A549 (cell line): Measurements from ENCODE around the gene TCF12. TPM values are rescaled to one million over a fixed set of nuclear protein-coding genes. Genes with fewer than 3 reads are reported as not detected.
"Not testable (repeated sequence)": the region's sequence is repeated elsewhere in the genome, so short reads cannot be mapped to it uniquely, and the experiment has no call there.

Experiments
- ATAC-seq, 2 experiments: fragments of 200-7000 bp in 1 of 2; fragments of >200 bp in 1 of 2; cut with Nextera tagmentation in 1 of 2; cut with Tn5 transposase in 1 of 2; 3 replicates each; pipeline versions ENCODE4 v1.8.0 to v1.9.1; 2018 to 2020; ENCODE audit warnings: mild to moderate bottlenecking in 1 of 2, moderate library complexity in 1 of 2
- CTCF ChIA-PET: fragments of 300-600 bp; sonication (Branson Sonifier 250); formaldehyde crosslinking; extraction: SDS; loops from one replicate; lab custom pipeline; 2021; ENCODE audit warnings: antibody characterized with exemption, inconsistent platforms; lab: Yijun Ruan, JAX
- POLR2A ChIA-PET: fragments of 350-600 bp; formaldehyde crosslinking; extraction: SDS; loops from one replicate; lab custom pipeline; 2021; ENCODE audit warnings: antibody characterized with exemption, inconsistent platforms; lab: Yijun Ruan, JAX
- DNase-seq, 2 experiments: peaks; one replicate each; pipeline versions ENCODE4 v3.0.0 to v3.0.0-alpha.2; 2011 to 2016; ENCODE audit warnings: low read depth in 1 of 2, low spot score in 1 of 2
- FAIRE-seq: peaks from 2 replicates; lab custom pipeline; 2011; peaks lifted over from hg19 to GRCh38; lab: Jason Lieb, UNC
- H3K27ac ChIP-seq, 2 experiments: fragments of >200 bp; sonication (Bioruptor Twin); formaldehyde crosslinking; 3 replicates each; pipeline ENCODE4 v1.5.1; 2016 to 2017
- H3K4me1 ChIP-seq: fragments of >200 bp; sonication (Bioruptor Twin); formaldehyde crosslinking; 3 replicates; pipeline ENCODE4 v1.6.1; 2016
- H3K4me2 ChIP-seq: fragments of >200 bp; sonication (Bioruptor Twin); formaldehyde crosslinking; 3 replicates; pipeline ENCODE4 v1.6.1; 2016
- H3K4me3 ChIP-seq: fragments of >200 bp; sonication (Bioruptor Twin); formaldehyde crosslinking; 3 replicates; pipeline ENCODE4 v1.5.1; 2016
- H3K9me3 ChIP-seq: fragments of >200 bp; sonication (Bioruptor Twin); formaldehyde crosslinking; 3 replicates; pipeline ENCODE4 v1.6.1; 2016
- BHLHE40 ChIP-seq: IDR thresholded peaks from 2 replicates; pipeline ENCODE4 v1.6.1; 2012; ENCODE audit warnings: low read depth, low read length, inconsistent platforms
- CEBPB ChIP-seq, 2 experiments: fragments of >200 bp in 1 of 2; sonication (Bioruptor Twin) in 1 of 2; formaldehyde crosslinking in 1 of 2; IDR thresholded peaks; 2 replicates each; pipeline ENCODE4 v1.6.1; 2012 to 2016
- CTCF ChIP-seq: fragments of >200 bp; sonication (Bioruptor Twin); formaldehyde crosslinking; IDR thresholded peaks from 3 replicates; pipeline ENCODE4 v1.5.1; 2016
- EHF ChIP-seq: fragments of 250-450 bp; sonication (Bioruptor Pico); IDR thresholded peaks from 2 replicates; pipeline ENCODE4 v1.5.0; 2020; ENCODE audit warnings: mild to moderate bottlenecking
- ESRRA ChIP-seq: fragments of 150-350 bp; IDR thresholded peaks from 2 replicates; pipeline ENCODE4 v1.6.1; 2014; ENCODE audit warnings: mild to moderate bottlenecking, low read length, borderline replicate concordance
- FOXS1 ChIP-seq: fragments of 250-450 bp; sonication (Bioruptor Pico); IDR thresholded peaks from 2 replicates; pipeline ENCODE4 v1.5.0; 2020; ENCODE audit warnings: mild to moderate bottlenecking, moderate library complexity
- GATA3 ChIP-seq: IDR thresholded peaks from 2 replicates; pipeline ENCODE4 v1.6.1; 2012; ENCODE audit warnings: borderline replicate concordance
- HDAC2 ChIP-seq: fragments of 200-600 bp; sonication (generic); IDR thresholded peaks from 2 replicates; pipeline ENCODE4 v1.6.1; 2016
- HOXB13 ChIP-seq: fragments of 250-450 bp; sonication (Bioruptor Pico); IDR thresholded peaks from 2 replicates; pipeline ENCODE4 v1.5.0; 2020; ENCODE audit warnings: low read depth, mild to moderate bottlenecking, moderate library complexity
- KDM1A ChIP-seq: fragments of 200-600 bp; sonication (generic); IDR thresholded peaks from 2 replicates; pipeline ENCODE4 v1.6.1; 2016; ENCODE audit warnings: low read depth, mild to moderate bottlenecking
- MYC ChIP-seq: IDR thresholded peaks from 2 replicates; pipeline ENCODE4 v1.6.1; 2012; ENCODE audit warnings: mild to moderate bottlenecking, inconsistent platforms, low read length, improper control_type of control experiment, borderline replicate concordance
- PHF8 ChIP-seq: fragments of 200-600 bp; sonication (generic); IDR thresholded peaks from 2 replicates; pipeline ENCODE4 v1.6.1; 2016; ENCODE audit warnings: low read depth, mild to moderate bottlenecking, antibody characterized with exemption, moderate library complexity, borderline replicate concordance
- RARB ChIP-seq: fragments of 250-450 bp; sonication (Bioruptor Pico); IDR thresholded peaks from 2 replicates; pipeline ENCODE4 v1.8.0; 2021; ENCODE audit warnings: mild to moderate bottlenecking, moderate library complexity
- ZNF302 ChIP-seq: fragments of 250-450 bp; sonication (Bioruptor Pico); IDR thresholded peaks from 2 replicates; pipeline ENCODE4 v1.9.0; 2021; ENCODE audit warnings: inconsistent platforms, mild to moderate bottlenecking, moderate library complexity
- ZSCAN20 ChIP-seq: fragments of 250-450 bp; sonication (Bioruptor Pico); IDR thresholded peaks from 2 replicates; pipeline ENCODE4 v1.8.0; 2022; ENCODE audit warnings: mild to moderate bottlenecking, moderate library complexity
- WGBS: methylation state at CpG from one replicate; pipeline ENCODE4 v1.1.6; 2017; ENCODE audit errors: missing lambda C conversion rate; 5-methylcytosine and 5-hydroxymethylcytosine counted together
- polyA plus RNA-seq, 4 experiments: library from polyadenylated mRNA; depleted of rRNA in 3 of 4; stranded (reverse); fragments of >200 nt; fragmentation: RNase III in 1 of 4; extraction: RNeasy Plus Mini Kit Qiagen cat#74134 plus additional on column Dnase treatment in 1 of 4; gene quantifications; 2 replicates in 3 of 4; 3 replicates in 1 of 4; pipeline ENCODE4 v1.2.3, GENCODE V29; 2011 to 2017
- TF ChIP-seq, protein P1 (sequence below): IDR thresholded peaks from 2 replicates; pipeline ENCODE4 v1.6.1; 2012; ENCODE audit warnings: low read depth, borderline replicate concordance

The TCF12 gene
- polyA plus RNA-seq, 2 of the 4 experiments (the other 2 are of a cell fraction): 36.3 to 121 TPM

GRCh38 chr15:57012556-57012955 lies 94.1 kb downstream of the TCF12 start:
- FAIRE-seq: no peak
- no peak for DNase-seq
- Histone ChIP-seq H3K4me2 (no peak overlapping the region), H3K4me3 (no peak overlapping the region)
- POLR2A ChIA-PET: no interaction called here
- CTCF ChIA-PET: no interaction called here
- whole genome bisulfite sequencing: 88% methylated on average over 3 of the region's 3 CpGs
- TF ChIP-seq ZNF302 (CRISPR knock-in tag): no peak
- TF ChIP-seq RARB: no peak
- TF ChIP-seq ZSCAN20 (CRISPR knock-in tag): no peak
- TF ChIP-seq PHF8: no peak
- no peak for TF ChIP-seq KDM1A
- no peak for TF ChIP-seq ESRRA
- TF ChIP-seq CEBPB (IDR thresholded peaks at IDR 0.05): no peak
- TF ChIP-seq CTCF: no peak
- TF ChIP-seq, all 56 proteins: peak for 0
- ATAC-seq: no peak
- Histone ChIP-seq H3K9me3 (no peaks in the 10 kb centered on the region), H3K4me1 (peaks cover 25% of the 10 kb centered on the region), H3K27ac (no peak overlapping the region)

DNA sequence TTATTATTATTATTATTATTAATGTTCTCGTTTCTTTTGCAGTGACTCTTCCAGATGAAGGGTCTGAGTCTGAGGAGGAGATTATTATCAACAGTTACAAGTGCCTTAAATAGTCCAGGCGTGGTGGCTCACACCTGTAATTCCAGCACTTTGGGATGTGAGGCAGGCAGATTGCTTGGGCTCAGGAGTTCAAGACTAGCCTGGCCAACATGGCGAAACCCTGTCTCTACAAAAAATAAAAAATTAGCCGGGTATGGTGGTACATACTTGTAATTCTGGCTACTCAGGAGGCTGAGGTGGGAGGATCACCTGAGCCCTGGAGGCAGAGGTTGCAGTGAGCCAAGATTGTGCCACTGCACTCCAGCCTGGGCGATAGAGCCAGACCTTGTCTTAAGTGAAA lies 96.5 kb downstream of the TCF12 start:
- peaks cover 43% of the 10 kb centered on the region for H3K4me1 ChIP-seq
- POLR2A ChIA-PET: not testable (repeated sequence)

GRCh38 chr15:57015360-57015759 lies 96.9 kb downstream of the TCF12 start:
- DNase-seq (no peak), FAIRE-seq (no peak), ATAC-seq (peak in 1 of 2 experiments; percentile 14; a peak in 1 of 6 replicates)
- POLR2A ChIA-PET: no interaction called here
- CTCF ChIA-PET: interaction anchor here (2.1 kb wide), 1 partner anchor 123 kb away, joined by 7 read pairs; no protein-coding TSS in a partner anchor
- Histone ChIP-seq H3K4me1 (peaks cover 47% of the 10 kb centered on the region), H3K9me3 (no peaks in the 10 kb centered on the region), H3K27ac (peak overlapping the region in 1 of 2 experiments; percentile 18; a peak in 1 of 6 replicates), H3K4me3 (no peak overlapping the region), H3K4me2 (peak overlapping the region; percentile 35)
- TF ChIP-seq FOXS1: no peak
- no peak for TF ChIP-seq MYC
- TF ChIP-seq HOXB13: no peak
- no peak for TF ChIP-seq EHF (CRISPR knock-in tag)
- no peak for TF ChIP-seq BHLHE40
- no peak for TF ChIP-seq GATA3
- TF ChIP-seq HDAC2: no peak
- no peak for TF ChIP-seq ZSCAN20 (CRISPR knock-in tag)
- TF ChIP-seq, protein P1, sequence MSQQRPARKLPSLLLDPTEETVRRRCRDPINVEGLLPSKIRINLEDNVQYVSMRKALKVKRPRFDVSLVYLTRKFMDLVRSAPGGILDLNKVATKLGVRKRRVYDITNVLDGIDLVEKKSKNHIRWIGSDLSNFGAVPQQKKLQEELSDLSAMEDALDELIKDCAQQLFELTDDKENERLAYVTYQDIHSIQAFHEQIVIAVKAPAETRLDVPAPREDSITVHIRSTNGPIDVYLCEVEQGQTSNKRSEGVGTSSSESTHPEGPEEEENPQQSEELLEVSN: no peak
- TF ChIP-seq CTCF: no peak

More for the DNA sequence above, 96.5 kb downstream of the TCF12 start:
- DNase-seq, H3K4me3 ChIP-seq, H3K9me3 ChIP-seq, ATAC-seq, H3K4me2 ChIP-seq, H3K27ac ChIP-seq, FAIRE-seq, CTCF ChIA-PET: not testable (repeated sequence)
- WGBS: 98% methylated on average over 5 of the region's 5 CpGs
